Activated CD8-positive, alpha-beta memory T cell treated with anti-CD3 and anti-CD28 coated beads for 24 hours (primary cell): Measurements from ENCODE around the gene MLEC.
"Not testable (repeated sequence)": the region's sequence is repeated elsewhere in the genome, so short reads cannot be mapped to it uniquely, and the experiment has no call there.

Experiments used
- DNase-seq: peaks from one replicate; pipeline ENCODE4 v3.0.0-alpha.2; 2020

The MLEC gene

GRCh38 chr12:120663741-120664140 is 23.2 kb upstream of the MLEC start:
- no peak for DNase-seq

GRCh38 chr12:120666571-120667390 is 20.2 kb upstream of the MLEC start:
- DNase-seq, result no peak

- no peak for DNase-seq
These were observed 18.7 kb upstream of the MLEC start for GRCh38 chr12:120668091-120668867.

- DNase-seq, result no peak
These were observed 17.8 kb upstream of the MLEC start for GRCh38 chr12:120668868-120669840.

GRCh38 chr12:120670237-120670636 is 16.7 kb upstream of the MLEC start:
- DNase-seq, result not testable (repeated sequence)

- no peak for DNase-seq
These were observed 16.3 kb upstream of the MLEC start for GRCh38 chr12:120670667-120671066.

- no peak for DNase-seq
These were observed 12.8 kb upstream of the MLEC start for GRCh38 chr12:120674097-120674636.

GRCh38 chr12:120677765-120678473 is 9.0 kb upstream of the MLEC start:
- no peak for DNase-seq

GRCh38 chr12:120678572-120678971 is 8.4 kb upstream of the MLEC start:
- no peak for DNase-seq

- no peak for DNase-seq
These were observed 6.7 kb upstream of the MLEC start for GRCh38 chr12:120680165-120680738.

- DNase-seq, result no peak
These were observed 2.4 kb upstream of the MLEC start for GRCh38 chr12:120684523-120684932.

- no peak for DNase-seq
These were observed 1.4 kb upstream of the MLEC start for GRCh38 chr12:120685522-120685921.

GRCh38 chr12:120686151-120686689 is 729 bp upstream of the MLEC start:
- DNase-seq, result peak; percentile 98

- DNase-seq, result peak; percentile 69
These were observed 785 bp downstream of the MLEC start for GRCh38 chr12:120687578-120688289.

- no peak for DNase-seq
These were observed 1.6 kb downstream of the MLEC start for GRCh38 chr12:120688527-120689071.

GRCh38 chr12:120689397-120690082 is 2.6 kb downstream of the MLEC start:
- DNase-seq, result no peak

- DNase-seq, result no peak
These were observed 3.1 kb downstream of the MLEC start for GRCh38 chr12:120690083-120690450.

- no peak for DNase-seq
These were observed 4.0 kb downstream of the MLEC start for GRCh38 chr12:120690978-120691377.

- no peak for DNase-seq
These were observed 5.6 kb downstream of the MLEC start for GRCh38 chr12:120692524-120693033.
